GM12878 (cell line): ENCODE measurements around the gene ZNF365.

Experiments used
- BRCA1 ChIP-seq: IDR thresholded peaks from 2 replicates; pipeline ENCODE4 v1.6.1; 2011; ENCODE audit warnings: low read depth, low read length, improper control_type of control experiment
- CEBPB ChIP-seq, 2 experiments: fragments of 150-350 bp in 1 of 2; IDR thresholded peaks; 2 replicates each; pipeline ENCODE4 v1.6.1; 2012 to 2014; ENCODE audit warnings: low read depth in 2 of 2, low read length in 2 of 2, borderline replicate concordance in 1 of 2, inconsistent platforms in 1 of 2
- CREB1 ChIP-seq: IDR thresholded peaks from 2 replicates; pipeline ENCODE4 v1.6.1; 2012; ENCODE audit warnings: low read depth, mild to moderate bottlenecking, inconsistent platforms
- CTCF ChIP-seq, 3 experiments: IDR thresholded peaks in 2 of 3; conservative IDR thresholded peaks in 1 of 3; 2 replicates each; pipeline ENCODE4 v1.5.1; 2011; ENCODE audit warnings: low read depth in 3 of 3, low read length in 3 of 3, mild to moderate bottlenecking in 3 of 3, control low read depth in 2 of 3, moderate library complexity in 2 of 3, inconsistent platforms in 1 of 3, mixed read lengths in 1 of 3; ENCODE audit not compliant: control insufficient read depth in 2 of 3, insufficient read depth in 1 of 3; ENCODE audit errors: extremely low read depth in 1 of 3
- EZH2 ChIP-seq: IDR thresholded peaks from 2 replicates; pipeline ENCODE4 v1.6.1; 2012; ENCODE audit warnings: low read depth, mild to moderate bottlenecking, control low read depth, inconsistent platforms, low read length, borderline replicate concordance; ENCODE audit not compliant: control insufficient read depth
- GABPA ChIP-seq: IDR thresholded peaks from 2 replicates; pipeline ENCODE4 v1.6.1; 2014; ENCODE audit warnings: antibody characterized with exemption, low read depth, mild to moderate bottlenecking, inconsistent platforms
- MTA3 ChIP-seq: IDR thresholded peaks from 2 replicates; pipeline ENCODE4 v1.6.1; 2012; ENCODE audit warnings: low read length, inconsistent platforms, borderline replicate concordance
- POLR2A ChIP-seq: IDR thresholded peaks from 2 replicates; pipeline ENCODE4 v1.6.1; 2011; ENCODE audit warnings: low read depth, mild to moderate bottlenecking, low read length
- REST ChIP-seq: IDR thresholded peaks from 2 replicates; pipeline ENCODE4 v1.6.1; 2012; ENCODE audit warnings: mild to moderate bottlenecking, low read depth, low read length
- SMC3 ChIP-seq: IDR thresholded peaks from 2 replicates; pipeline ENCODE4 v1.6.1; 2011; ENCODE audit warnings: low read length, improper control_type of control experiment, borderline replicate concordance
- SREBF1 ChIP-seq: IDR thresholded peaks from 2 replicates; pipeline ENCODE4 v1.6.1; 2012; ENCODE audit warnings: mild to moderate bottlenecking, low read length
- SUZ12 ChIP-seq: fragments of 200-600 bp; sonication (generic); IDR thresholded peaks from one replicate; pipeline ENCODE4 v1.6.1; 2018; ENCODE audit warnings: antibody characterized with exemption, mild to moderate bottlenecking; ENCODE audit not compliant: unreplicated experiment
- YY1 ChIP-seq: IDR thresholded peaks from 2 replicates; pipeline ENCODE4 v1.6.1; 2011; ENCODE audit warnings: low read depth, mild to moderate bottlenecking, low read length

- TF ChIP-seq BRCA1 (no peak), EZH2 (no peak), POLR2A (no peak), CTCF (IDR thresholded peaks at IDR 0.05 in 2 of 3, conservative IDR thresholded peaks at IDR 0.05 in 1 of 3; ENCODE audit: control insufficient read depth in 2 of 3, extremely low read depth in 1 of 3, insufficient read depth in 1 of 3, low read depth in 3 of 3, low read length in 3 of 3) (no peak), CEBPB (IDR thresholded peaks at IDR 0.05; ENCODE audit: borderline replicate concordance in 1 of 2, low read depth in 2 of 2, low read length in 2 of 2) (no peak), YY1 (no peak), MTA3 (no peak), SMC3 (no peak), SREBF1 (no peak), SUZ12 (no peak), CREB1 (no peak), GABPA (no peak), REST (no peak)
These were observed 17.7 kb upstream of the ZNF365 start for GRCh38 chr10:62356447-62356846.
